Fibroblast of mammary gland (primary cell): Measurements from ENCODE around the gene CRYM.
"Not testable (repeated sequence)": the region's sequence is repeated elsewhere in the genome, so short reads cannot be mapped to it uniquely, and the experiment has no call there.

ENCODE experiments used
- DNase-seq: peaks from one replicate; pipeline ENCODE4 v3.0.0-alpha.2; 2010; ENCODE audit warnings: low read depth
- H3K4me3 ChIP-seq: 2 replicates; pipeline ENCODE4 v1.5.1; 2011; ENCODE audit warnings: low read depth, mild to moderate bottlenecking, low read length, moderate library complexity; ENCODE audit not compliant: control insufficient read depth
- TF ChIP-seq, protein P1 (sequence below): conservative IDR thresholded peaks from 2 replicates; pipeline ENCODE4 v1.5.1; 2011; ENCODE audit warnings: low read depth, low read length, inconsistent platforms; ENCODE audit not compliant: control insufficient read depth, insufficient read depth

Gene CRYM

DNA sequence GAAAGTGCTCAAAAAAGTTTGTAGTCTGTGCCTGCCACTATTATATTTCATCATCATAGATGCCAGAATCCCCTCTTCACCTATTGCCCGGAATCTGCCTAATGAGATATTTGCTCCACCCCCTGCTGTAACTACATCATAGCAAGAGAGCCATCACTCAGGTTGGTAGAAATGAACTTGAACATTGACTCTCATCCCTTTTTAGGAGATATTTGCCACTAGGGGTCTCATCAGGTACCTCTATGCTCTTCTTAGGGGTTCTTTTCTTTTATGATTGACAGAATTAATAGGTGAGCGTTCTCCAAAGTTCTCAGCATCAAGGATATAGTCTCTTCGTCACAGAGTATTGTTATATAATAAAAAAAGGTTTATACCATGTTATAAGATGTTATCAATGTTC is 24.6 kb downstream of the CRYM start:
- TF ChIP-seq, protein P1, sequence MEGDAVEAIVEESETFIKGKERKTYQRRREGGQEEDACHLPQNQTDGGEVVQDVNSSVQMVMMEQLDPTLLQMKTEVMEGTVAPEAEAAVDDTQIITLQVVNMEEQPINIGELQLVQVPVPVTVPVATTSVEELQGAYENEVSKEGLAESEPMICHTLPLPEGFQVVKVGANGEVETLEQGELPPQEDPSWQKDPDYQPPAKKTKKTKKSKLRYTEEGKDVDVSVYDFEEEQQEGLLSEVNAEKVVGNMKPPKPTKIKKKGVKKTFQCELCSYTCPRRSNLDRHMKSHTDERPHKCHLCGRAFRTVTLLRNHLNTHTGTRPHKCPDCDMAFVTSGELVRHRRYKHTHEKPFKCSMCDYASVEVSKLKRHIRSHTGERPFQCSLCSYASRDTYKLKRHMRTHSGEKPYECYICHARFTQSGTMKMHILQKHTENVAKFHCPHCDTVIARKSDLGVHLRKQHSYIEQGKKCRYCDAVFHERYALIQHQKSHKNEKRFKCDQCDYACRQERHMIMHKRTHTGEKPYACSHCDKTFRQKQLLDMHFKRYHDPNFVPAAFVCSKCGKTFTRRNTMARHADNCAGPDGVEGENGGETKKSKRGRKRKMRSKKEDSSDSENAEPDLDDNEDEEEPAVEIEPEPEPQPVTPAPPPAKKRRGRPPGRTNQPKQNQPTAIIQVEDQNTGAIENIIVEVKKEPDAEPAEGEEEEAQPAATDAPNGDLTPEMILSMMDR = no peak
- no peak overlapping the region for H3K4me3 ChIP-seq
- no peak for DNase-seq

GRCh38 chr16:21250072-21250923 is 27.8 kb downstream of the CRYM start:
- no peak for DNase-seq
- no peak overlapping the region for H3K4me3 ChIP-seq
- TF ChIP-seq, protein P1 = no peak

GRCh38 chr16:21248179-21248578 is 29.9 kb downstream of the CRYM start:
- DNase-seq, H3K4me3 ChIP-seq: not testable (repeated sequence)

GRCh38 chr16:21244518-21245215 is 33.4 kb downstream of the CRYM start:
- TF ChIP-seq, protein P1 = no peak
- H3K4me3 ChIP-seq = no peak overlapping the region
- DNase-seq = no peak

- TF ChIP-seq, protein P1 = no peak
- DNase-seq = no peak
- no peak overlapping the region for H3K4me3 ChIP-seq
Observed at GRCh38 chr16:21242756-21243155, 35.3 kb downstream of the CRYM start.

DNA sequence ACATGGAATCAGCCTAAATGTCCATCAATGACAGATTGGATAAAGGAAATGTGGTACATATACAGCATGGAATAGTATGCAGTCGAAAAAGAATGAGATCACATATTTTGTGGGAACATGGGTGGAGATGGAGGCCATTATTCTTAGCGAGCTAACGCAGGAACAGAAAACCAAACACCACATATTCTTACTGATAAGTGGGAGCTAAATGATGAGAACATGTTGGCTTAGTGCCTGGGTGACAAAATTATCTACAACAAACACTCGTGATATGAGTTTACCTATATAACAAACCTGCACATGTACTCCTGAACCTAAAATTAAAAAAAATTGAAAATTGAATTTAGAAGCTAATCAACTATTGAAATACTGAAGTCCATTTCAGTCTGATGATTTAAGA is 38.4 kb downstream of the CRYM start:
- no peak for DNase-seq
- TF ChIP-seq, protein P1 = no peak
- H3K4me3 ChIP-seq = no peak overlapping the region

- DNase-seq = no peak
- H3K4me3 ChIP-seq = no peak overlapping the region
- TF ChIP-seq, protein P1 = no peak
Observed at GRCh38 chr16:21236831-21237230, 41.3 kb downstream of the CRYM start.
